HepG2 (cell line): ENCODE results near the gene CFAP100. TPM values are rescaled to one million over a fixed set of nuclear protein-coding genes. Genes with fewer than 3 reads are reported as not detected.

Experiments used
- ARNT2 ChIP-seq: sonication (generic); formaldehyde crosslinking; IDR thresholded peaks from 2 replicates; pipeline ENCODE4 v1.8.0; 2022; ENCODE audit warnings: mild to moderate bottlenecking, low read depth, missing genetic modification reagents, moderate library complexity
- CCDC6 ChIP-seq: sonication (generic); formaldehyde crosslinking; IDR thresholded peaks from 2 replicates; pipeline ENCODE4 v1.8.1; 2022; ENCODE audit warnings: mild to moderate bottlenecking, missing genetic modification reagents, moderate library complexity
- CREB1 ChIP-seq, 2 experiments: fragments of 450-650 bp in 1 of 2; IDR thresholded peaks; 2 replicates each; pipeline ENCODE4 v1.6.1; 2016 to 2017; ENCODE audit warnings: control low read depth in 1 of 2, mild to moderate bottlenecking in 1 of 2, missing compliant biosample characterization in 1 of 2, missing genetic modification characterization in 1 of 2
- ELF3 ChIP-seq: IDR thresholded peaks from 2 replicates; pipeline ENCODE4 v1.6.1; 2016; ENCODE audit warnings: missing genetic modification reagents, missing compliant biosample characterization
- HHEX ChIP-seq: IDR thresholded peaks from 2 replicates; pipeline ENCODE4 v1.6.1; 2016; ENCODE audit warnings: control low read depth
- KDM6A ChIP-seq: IDR thresholded peaks from 2 replicates; pipeline ENCODE4 v1.6.1; 2016; ENCODE audit warnings: low read depth
- MZF1 ChIP-seq: sonication (generic); formaldehyde crosslinking; IDR thresholded peaks from 2 replicates; pipeline ENCODE4 v1.8.1; 2023; ENCODE audit warnings: mild to moderate bottlenecking, missing genetic modification reagents, borderline replicate concordance
- NCOA5 ChIP-seq: sonication (generic); formaldehyde crosslinking; IDR thresholded peaks from 2 replicates; pipeline ENCODE4 v1.4.0; 2020; ENCODE audit warnings: missing genetic modification reagents
- NKX3-1 ChIP-seq: sonication (generic); formaldehyde crosslinking; IDR thresholded peaks from 2 replicates; pipeline ENCODE4 v1.5.0; 2020; ENCODE audit warnings: missing genetic modification reagents
- PHF8 ChIP-seq: sonication (generic); formaldehyde crosslinking; IDR thresholded peaks from 2 replicates; pipeline ENCODE4 v1.5.0; 2020; ENCODE audit warnings: missing genetic modification reagents
- SKIL ChIP-seq: sonication (generic); formaldehyde crosslinking; IDR thresholded peaks from 2 replicates; pipeline ENCODE4 v1.8.0; 2022; ENCODE audit warnings: missing genetic modification reagents, mild to moderate bottlenecking, moderate library complexity, borderline replicate concordance
- SP2 ChIP-seq: sonication (generic); formaldehyde crosslinking; IDR thresholded peaks from 2 replicates; pipeline ENCODE4 v1.5.1; 2020; ENCODE audit warnings: mild to moderate bottlenecking, missing genetic modification reagents
- SSRP1 ChIP-seq: IDR thresholded peaks from 2 replicates; pipeline ENCODE4 v1.6.1; 2016; ENCODE audit warnings: control low read depth
- TCF7 ChIP-seq: sonication (generic); IDR thresholded peaks from 2 replicates; pipeline ENCODE4 v1.6.1; 2016; ENCODE audit warnings: antibody characterized with exemption, low read depth
- TEAD2 ChIP-seq: sonication (generic); formaldehyde crosslinking; IDR thresholded peaks from 2 replicates; pipeline ENCODE4 v1.9.0; 2021; ENCODE audit warnings: missing genetic modification reagents
- ZBTB49 ChIP-seq: sonication (generic); formaldehyde crosslinking; IDR thresholded peaks from 2 replicates; pipeline ENCODE4 v1.4.0; 2020; ENCODE audit warnings: missing genetic modification reagents, borderline replicate concordance
- ZBTB7B ChIP-seq: sonication (generic); formaldehyde crosslinking; IDR thresholded peaks from 2 replicates; pipeline ENCODE4 v1.4.0; 2020; ENCODE audit warnings: missing genetic modification reagents
- ZFP37 ChIP-seq: sonication (generic); formaldehyde crosslinking; IDR thresholded peaks from 2 replicates; pipeline ENCODE4 v1.4.0; 2020; ENCODE audit warnings: missing genetic modification reagents, borderline replicate concordance
- ZFP62 ChIP-seq: sonication (generic); formaldehyde crosslinking; IDR thresholded peaks from 2 replicates; pipeline ENCODE4 v1.4.0; 2020; ENCODE audit warnings: missing genetic modification reagents
- ZFP90 ChIP-seq: sonication (generic); formaldehyde crosslinking; IDR thresholded peaks from 2 replicates; pipeline ENCODE4 v1.8.0; 2022; ENCODE audit warnings: missing genetic modification reagents, mild to moderate bottlenecking, inconsistent platforms, borderline replicate concordance
- ZMAT3 ChIP-seq: sonication (generic); formaldehyde crosslinking; conservative IDR thresholded peaks from 2 replicates; pipeline ENCODE4 v1.7.0; 2021; ENCODE audit warnings: missing genetic modification reagents
- ZNF12 ChIP-seq: sonication (generic); formaldehyde crosslinking; IDR thresholded peaks from 2 replicates; pipeline ENCODE4 v1.5.0; 2020; ENCODE audit warnings: missing genetic modification reagents
- ZNF256 ChIP-seq: sonication (generic); formaldehyde crosslinking; conservative IDR thresholded peaks from 2 replicates; pipeline ENCODE4 v1.4.0; 2020; ENCODE audit warnings: missing genetic modification reagents
- ZNF282 ChIP-seq: fragments of 450-650 bp; IDR thresholded peaks from 2 replicates; pipeline ENCODE4 v1.6.1; 2018; ENCODE audit not compliant: partially characterized antibody
- ZNF430 ChIP-seq: sonication (generic); formaldehyde crosslinking; IDR thresholded peaks from 2 replicates; pipeline ENCODE4 v1.9.0; 2021; ENCODE audit warnings: mild to moderate bottlenecking, missing genetic modification reagents
- ZNF605 ChIP-seq: sonication (generic); formaldehyde crosslinking; IDR thresholded peaks from 2 replicates; pipeline ENCODE4 v1.8.0; 2022; ENCODE audit warnings: mild to moderate bottlenecking, missing genetic modification reagents
- ZNF720 ChIP-seq: sonication (generic); formaldehyde crosslinking; IDR thresholded peaks from 2 replicates; pipeline ENCODE4 v1.4.0; 2020; ENCODE audit warnings: missing genetic modification reagents
- ZNF737 ChIP-seq: sonication (generic); formaldehyde crosslinking; IDR thresholded peaks from 2 replicates; pipeline ENCODE4 v1.5.0; 2020; ENCODE audit warnings: missing genetic modification reagents, mild to moderate bottlenecking, borderline replicate concordance
- polyA plus RNA-seq, 8 experiments: library from polyadenylated mRNA; depleted of rRNA in 3 of 8; stranded (reverse) in 7 of 8; unstranded in 1 of 8; fragments of >200 nt; fragmentation: Illumina TruSeq in 4 of 8; extraction: Trizol in 4 of 8; gene quantifications; 2 replicates each; pipeline versions ENCODE4 v1.2.1 to v1.2.3, GENCODE V29; 2011 to 2016; ENCODE audit warnings: low read depth in 4 of 8, missing spikeins in 1 of 8, mixed read lengths in 1 of 8; ENCODE audit not compliant: insufficient read depth in 1 of 8
- total RNA-seq, 5 experiments: library from RNA; depleted of rRNA; stranded (reverse); fragments of >200 nt; fragmentation: Illumina TruSeq; extraction: Trizol; gene quantifications; 2 replicates each; pipeline ENCODE4 v1.2.3, GENCODE V29; 2016; ENCODE audit warnings: low read depth in 1 of 5
- TF ChIP-seq, protein P1 (sequence below): sonication (generic); formaldehyde crosslinking; IDR thresholded peaks from 2 replicates; pipeline ENCODE4 v1.4.0; 2020; ENCODE audit warnings: missing genetic modification reagents

The CFAP100 gene
- total and polyA plus RNA-seq, 2 of the 13 experiments (the other 11 are each of a cell fraction or from before 2014, with no cell fraction given), result 0.32 TPM; not detected in 1

DNA sequence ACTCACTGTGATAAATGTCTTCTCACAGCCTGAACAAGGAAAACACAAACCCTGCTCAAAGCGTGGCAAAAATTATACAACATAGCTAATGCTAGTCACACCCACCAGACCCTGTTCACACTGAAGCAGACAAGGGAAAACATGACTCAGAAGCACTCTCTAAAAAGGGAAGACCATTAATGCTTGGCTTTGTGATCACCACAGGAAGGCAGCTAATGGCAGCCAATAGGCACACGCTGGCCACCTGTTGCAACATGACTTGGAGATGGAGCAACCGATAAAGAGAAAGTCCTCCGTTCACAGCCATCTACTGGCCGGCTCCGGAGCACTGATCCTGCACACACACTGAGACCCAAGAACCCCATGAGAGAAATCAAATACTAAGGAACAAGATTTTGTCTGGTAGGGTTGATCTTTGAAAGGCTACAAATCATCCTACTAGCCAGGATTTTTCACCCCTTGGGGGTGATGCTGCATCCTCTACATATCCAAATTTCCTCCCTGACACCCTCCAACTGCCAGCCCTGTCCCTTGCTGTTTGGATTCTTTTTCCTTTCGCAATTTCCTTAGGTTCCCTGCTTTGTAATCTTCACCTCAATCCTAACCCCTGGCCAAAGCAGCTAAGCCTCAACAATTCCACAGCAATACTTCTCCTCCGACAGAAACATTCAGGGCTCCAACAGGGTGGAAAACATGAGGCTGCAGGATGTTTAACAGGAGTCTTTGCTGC is 77.7 kb downstream of the CFAP100 start (continued):
- TF ChIP-seq SKIL (CRISPR knock-in tag) (no peak), ZMAT3 (no peak), ZFP37 (CRISPR knock-in tag) (0 out of 2 replicates have a peak, but pooled peaks have one; percentile 58), ZBTB49 (no peak), CCDC6 (no peak), HHEX (CRISPR knock-in tag) (no peak), ZFP90 (CRISPR knock-in tag) (0 out of 2 replicates have a peak, but pooled peaks have one; percentile 29), ZFP62 (CRISPR knock-in tag) (no peak), KDM6A (CRISPR knock-in tag) (no peak), ZBTB7B (0 out of 2 replicates have a peak, but pooled peaks have one; percentile 39), ELF3 (CRISPR knock-in tag) (peak; percentile 74), TEAD2 (CRISPR knock-in tag) (no peak), ZNF430 (no peak), SP2 (CRISPR knock-in tag) (no peak), CREB1 (IDR thresholded peaks at IDR 0.05) (no peak; the same call in 1 of the 2 replicates), CREB1 (CRISPR knock-in tag; IDR thresholded peaks at IDR 0.05) (peak; percentile 65; the same call in 1 of the 2 replicates), ZNF256 (CRISPR knock-in tag) (no peak), MZF1 (CRISPR knock-in tag) (no peak), PHF8 (CRISPR knock-in tag) (no peak; the same call in 1 of the 2 replicates), ZNF282 (no peak), NCOA5 (CRISPR knock-in tag) (no peak), ZNF737 (CRISPR knock-in tag) (no peak), ARNT2 (CRISPR knock-in tag) (no peak; the same call in 1 of the 2 replicates), NKX3-1 (CRISPR knock-in tag) (no peak), SSRP1 (CRISPR knock-in tag) (no peak), TCF7 (no peak; the same call in 1 of the 2 replicates), ZNF720 (CRISPR knock-in tag) (no peak), ZNF605 (CRISPR knock-in tag) (0 out of 2 replicates have a peak, but pooled peaks have one; percentile 64), ZNF12 (CRISPR knock-in tag) (0 out of 2 replicates have a peak, but pooled peaks have one; percentile 10)
- TF ChIP-seq, protein P1, sequence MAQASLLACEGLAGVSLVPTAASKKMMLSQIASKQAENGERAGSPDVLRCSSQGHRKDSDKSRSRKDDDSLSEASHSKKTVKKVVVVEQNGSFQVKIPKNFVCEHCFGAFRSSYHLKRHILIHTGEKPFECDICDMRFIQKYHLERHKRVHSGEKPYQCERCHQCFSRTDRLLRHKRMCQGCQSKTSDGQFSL (CRISPR knock-in tag), result no peak
